Ovary (tissue), 3 donors: ENCODE measurements around the gene TYW1.
"Not testable (repeated sequence)": the region's sequence is repeated elsewhere in the genome, so short reads cannot be mapped to it uniquely, and the experiment has no call there.

ENCODE experiments used
- EP300 ChIP-seq: sonication (generic); formaldehyde crosslinking; IDR thresholded peaks from one replicate; pipeline ENCODE4 v1.6.1; 2017; ENCODE audit warnings: antibody characterized with exemption
- POLR2A ChIP-seq: fragments of 450-650 bp; IDR thresholded peaks from one replicate; pipeline ENCODE4 v1.6.1; 2017; ENCODE audit warnings: antibody characterized with exemption, mild to moderate bottlenecking, moderate library complexity
- TF ChIP-seq, protein P1 (sequence below), 3 donors: fragments of 450-650 bp in 2 of 3; fragments of 200-600 bp in 1 of 3; IDR thresholded peaks; one replicate each; pipeline versions ENCODE4 v1.5.1 to v1.8.0; 2016 to 2022; ENCODE audit warnings: antibody characterized with exemption in 3 of 3, mild to moderate bottlenecking in 1 of 3
- donor health status: DM: no; HTN: no; CAD: no.

DNA sequence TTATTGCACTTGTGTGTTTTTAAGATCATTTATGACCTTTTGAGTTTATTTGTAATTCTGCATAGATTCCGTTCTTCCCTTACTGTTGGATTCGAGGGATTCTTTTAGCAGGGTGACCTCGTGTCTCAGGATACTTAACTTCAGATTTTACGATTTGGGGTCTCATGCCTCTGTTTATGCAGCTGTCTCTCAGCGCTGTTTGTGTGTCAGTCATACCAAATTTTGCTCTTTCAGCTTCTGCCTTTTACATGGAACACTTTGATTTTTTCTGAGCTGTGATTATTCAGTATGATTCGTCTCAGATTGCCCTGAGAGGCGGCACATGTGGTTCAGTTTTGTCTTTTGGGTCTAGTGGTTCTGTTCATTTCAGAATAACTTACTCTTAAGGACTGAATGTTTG is 236.9 kb downstream of the TYW1 start:
- TF ChIP-seq, protein P1, sequence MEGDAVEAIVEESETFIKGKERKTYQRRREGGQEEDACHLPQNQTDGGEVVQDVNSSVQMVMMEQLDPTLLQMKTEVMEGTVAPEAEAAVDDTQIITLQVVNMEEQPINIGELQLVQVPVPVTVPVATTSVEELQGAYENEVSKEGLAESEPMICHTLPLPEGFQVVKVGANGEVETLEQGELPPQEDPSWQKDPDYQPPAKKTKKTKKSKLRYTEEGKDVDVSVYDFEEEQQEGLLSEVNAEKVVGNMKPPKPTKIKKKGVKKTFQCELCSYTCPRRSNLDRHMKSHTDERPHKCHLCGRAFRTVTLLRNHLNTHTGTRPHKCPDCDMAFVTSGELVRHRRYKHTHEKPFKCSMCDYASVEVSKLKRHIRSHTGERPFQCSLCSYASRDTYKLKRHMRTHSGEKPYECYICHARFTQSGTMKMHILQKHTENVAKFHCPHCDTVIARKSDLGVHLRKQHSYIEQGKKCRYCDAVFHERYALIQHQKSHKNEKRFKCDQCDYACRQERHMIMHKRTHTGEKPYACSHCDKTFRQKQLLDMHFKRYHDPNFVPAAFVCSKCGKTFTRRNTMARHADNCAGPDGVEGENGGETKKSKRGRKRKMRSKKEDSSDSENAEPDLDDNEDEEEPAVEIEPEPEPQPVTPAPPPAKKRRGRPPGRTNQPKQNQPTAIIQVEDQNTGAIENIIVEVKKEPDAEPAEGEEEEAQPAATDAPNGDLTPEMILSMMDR (IDR thresholded peaks at IDR 0.05), result not testable (repeated sequence)
- not testable (repeated sequence) for TF ChIP-seq POLR2A, EP300
